NOMO-1 treated with DMSO at 0.1 percent for 48 hours (cell line): Measurements from ENCODE around the gene ABCB11.
"Not testable (repeated sequence)": the region's sequence is repeated elsewhere in the genome, so short reads cannot be mapped to it uniquely, and the experiment has no call there.

Experiments
- DNase-seq: peaks from one replicate; lab custom pipeline; 2025; ENCODE audit not compliant: unreplicated experiment; lab: John Stamatoyannopoulos, UW

The ABCB11 gene

DNA sequence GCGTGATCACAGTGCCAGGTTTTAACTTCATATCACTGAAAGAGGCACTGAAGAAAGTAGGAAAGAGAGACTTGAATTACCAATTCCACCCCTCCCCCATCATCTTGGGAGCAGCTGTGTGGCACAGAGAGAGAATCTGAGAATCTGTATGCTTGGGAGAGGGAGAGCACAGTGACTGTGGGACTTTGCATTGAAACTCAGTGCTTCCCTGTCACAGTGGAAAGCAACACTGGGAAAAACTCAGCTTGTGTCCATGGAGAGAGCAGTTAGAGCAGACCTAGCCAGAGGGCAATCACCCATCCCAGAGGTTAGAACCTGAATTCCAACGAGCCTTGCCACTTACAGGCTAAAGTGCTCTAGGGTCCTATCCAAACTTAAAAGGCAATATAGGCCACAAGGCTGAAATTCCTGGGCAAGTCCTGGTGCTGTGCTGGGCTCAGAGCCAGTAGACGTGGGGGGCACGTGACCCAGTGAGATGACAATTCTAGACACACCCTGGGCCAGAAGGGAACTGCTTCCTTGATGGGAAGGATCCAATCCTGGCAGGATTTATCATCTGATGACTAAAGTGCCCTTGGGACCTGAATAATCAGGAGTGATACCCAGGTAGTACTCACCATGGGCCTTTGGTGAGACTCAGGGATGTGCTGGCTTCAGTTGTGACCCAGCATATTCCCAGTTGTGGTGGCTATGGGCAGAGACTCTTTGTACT is 15.5 kb upstream of the ABCB11 start:
- DNase-seq = no peak

DNA sequence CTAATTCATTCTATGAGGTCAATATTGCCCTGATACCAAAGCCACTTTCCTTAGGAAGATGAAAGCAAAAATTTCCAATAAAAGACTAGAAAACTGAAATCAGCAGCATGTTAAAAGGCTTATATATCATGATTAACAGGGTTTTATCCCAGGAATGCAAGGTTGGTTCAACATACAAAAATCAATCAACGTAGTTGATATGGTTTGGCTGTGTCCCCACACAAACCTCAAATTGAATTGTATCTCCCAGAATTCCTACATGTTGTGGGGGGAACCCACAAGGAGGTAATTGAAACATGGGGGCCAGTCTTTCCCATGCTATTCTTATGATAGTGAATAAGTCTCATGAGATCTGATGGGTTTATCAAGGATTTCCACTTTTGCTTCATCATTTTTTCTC is 11.7 kb upstream of the ABCB11 start:
- DNase-seq = no peak

DNA sequence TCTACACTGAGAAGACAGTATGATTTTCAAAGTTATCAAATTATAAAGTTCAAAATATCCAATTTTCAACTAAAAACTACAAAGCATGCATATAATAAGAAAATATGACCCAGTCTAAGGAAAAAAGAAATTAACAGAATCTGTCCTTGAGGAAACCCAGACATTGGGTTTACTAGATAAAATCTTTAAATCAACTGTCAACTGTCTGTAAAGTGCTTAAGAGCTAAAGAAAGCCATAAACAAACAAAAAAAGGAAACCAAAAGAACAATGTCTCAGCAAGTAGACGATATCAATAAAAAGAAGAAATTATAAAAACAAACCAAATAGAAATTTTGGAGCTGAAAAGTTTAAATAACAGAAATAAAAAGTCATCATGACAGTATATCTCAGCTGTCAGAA is 10.5 kb upstream of the ABCB11 start:
- DNase-seq = no peak

DNA sequence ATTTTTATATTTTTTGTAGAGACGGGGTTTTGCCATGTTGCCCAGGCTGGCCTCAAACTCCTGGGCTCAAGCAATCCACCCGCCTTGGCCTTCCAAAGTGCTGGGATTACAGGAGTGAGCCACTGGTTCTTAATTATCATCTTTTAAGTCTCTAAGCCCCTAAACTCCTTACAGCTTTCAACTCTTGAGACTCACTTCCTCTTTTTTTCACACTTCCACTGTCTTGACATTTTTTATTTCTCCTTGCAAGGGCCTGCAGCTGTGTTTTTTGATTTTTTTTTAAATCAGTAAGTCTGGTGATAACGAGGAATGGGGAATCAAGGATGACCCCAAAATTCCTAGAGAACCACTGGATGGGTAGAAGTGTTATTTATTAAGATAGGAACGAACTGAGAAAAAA is 8.6 kb upstream of the ABCB11 start:
- DNase-seq = peak; percentile 86

DNA sequence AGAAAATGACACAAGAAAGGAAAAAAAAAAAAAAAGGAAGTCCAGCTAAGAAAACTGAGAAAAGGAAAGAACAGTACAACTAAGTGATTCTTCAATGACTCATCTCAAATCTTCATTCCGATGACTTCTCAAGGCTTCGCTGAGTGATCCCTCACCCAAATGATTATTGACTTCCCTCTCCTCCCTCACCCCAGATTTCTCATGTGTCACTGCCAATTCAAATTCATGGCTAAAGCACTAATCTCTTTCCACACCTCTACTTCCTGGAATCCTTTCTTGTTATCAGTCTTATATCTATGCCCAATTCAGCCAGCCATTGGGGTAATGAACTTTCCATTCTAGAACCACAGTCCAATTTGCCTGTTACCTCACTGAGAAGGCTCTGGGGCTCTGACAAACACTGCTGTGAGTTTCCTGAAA is 7.2 kb upstream of the ABCB11 start:
- DNase-seq = peak; percentile 91

DNA sequence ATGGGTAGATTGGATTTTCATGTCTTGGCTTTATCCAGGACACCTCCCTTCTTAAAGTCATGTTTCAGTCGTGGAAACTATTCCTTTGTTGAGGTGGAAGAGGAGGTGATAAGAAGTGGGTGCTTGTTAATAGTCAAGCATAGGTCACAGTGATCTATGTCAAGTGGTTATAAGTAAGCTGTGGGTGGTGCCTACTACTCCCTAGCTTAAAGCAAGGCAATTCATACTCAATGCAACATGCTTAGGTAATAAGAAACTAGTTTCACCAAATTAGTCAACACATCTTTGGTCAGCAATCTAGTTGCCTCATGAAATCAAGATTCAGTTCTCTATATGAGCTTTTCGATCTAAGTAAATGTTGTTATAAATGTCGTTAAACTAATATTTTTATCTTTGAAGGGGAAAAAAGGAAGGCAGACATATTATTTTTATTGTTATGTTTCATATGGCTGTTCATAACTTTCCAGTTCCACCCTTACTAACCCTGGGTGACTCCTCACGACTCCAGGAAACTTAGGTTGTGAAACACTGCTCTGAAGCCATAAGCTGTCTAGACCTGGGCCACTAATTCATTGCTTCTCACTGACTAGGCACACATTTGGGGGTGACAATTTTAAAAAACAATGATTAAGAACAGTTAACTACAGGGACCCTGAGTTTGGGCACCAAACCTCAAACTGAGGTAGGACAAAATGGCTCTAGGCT is 5.8 kb upstream of the ABCB11 start:
- DNase-seq = peak; percentile 80

DNA sequence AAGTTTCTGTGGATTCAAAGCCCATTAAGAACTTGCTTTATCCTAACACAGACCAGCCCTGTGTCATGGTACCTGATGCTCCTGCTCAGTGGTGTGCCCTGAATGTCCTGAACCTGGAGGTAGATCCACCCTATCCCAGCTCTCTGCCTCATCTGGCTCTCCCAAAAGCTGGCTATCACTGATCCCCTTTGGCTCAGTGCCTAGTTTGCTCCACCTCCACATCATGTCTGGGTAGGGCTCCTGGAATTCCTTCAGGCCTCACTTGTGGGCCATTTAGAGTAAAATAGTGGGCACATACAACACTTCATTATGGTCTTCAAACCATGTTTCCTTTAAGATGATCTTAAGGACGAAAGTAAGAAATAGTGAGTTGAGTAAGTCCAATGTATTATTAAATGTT is 4.8 kb upstream of the ABCB11 start:
- DNase-seq = no peak

DNA sequence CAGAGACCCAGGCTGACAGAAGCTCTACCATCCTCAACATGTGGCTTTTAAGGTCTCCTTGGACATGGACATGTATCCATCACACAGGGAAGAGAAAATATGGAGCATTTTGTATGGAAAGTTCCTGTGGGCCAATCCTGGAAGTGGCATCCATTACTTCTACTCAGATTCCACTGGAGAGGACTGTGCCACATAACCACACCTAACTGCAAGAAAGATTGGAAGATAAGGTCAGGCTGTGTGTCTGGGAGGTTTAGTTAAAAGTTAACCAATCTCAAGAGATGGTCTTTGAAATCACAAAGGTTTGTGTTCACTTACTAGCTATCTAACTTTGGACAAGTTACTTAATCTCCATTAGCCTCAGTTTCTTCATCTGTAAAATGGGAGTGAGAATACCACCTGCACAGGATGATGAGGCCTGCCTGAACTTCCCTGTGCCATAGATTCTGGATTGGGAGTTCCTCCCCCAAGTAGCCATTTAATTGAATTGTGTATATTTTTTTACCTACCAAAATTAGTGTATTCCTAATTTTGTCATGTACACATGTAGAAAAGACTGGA is 3.9 kb upstream of the ABCB11 start:
- DNase-seq = no peak

DNA sequence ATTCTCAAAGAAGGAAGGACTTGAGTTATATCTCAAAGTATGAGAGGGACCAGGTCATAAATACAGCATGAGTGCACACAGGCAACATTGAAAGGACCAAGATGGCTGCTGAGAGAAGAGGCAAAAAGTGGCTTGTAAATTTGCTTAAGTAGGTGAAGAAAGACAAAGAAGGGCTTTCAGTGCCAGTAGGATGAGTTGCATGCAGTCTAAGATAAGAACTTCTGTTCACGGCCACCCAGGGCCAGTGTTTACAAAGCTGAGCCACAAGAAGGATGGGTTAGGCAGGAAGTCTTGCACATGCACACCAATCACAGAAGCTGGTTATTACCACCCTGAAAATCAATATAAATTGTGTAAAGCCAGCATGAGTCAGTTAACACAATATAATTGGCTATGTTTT is 3.1 kb upstream of the ABCB11 start:
- peak; percentile 95 for DNase-seq

DNA sequence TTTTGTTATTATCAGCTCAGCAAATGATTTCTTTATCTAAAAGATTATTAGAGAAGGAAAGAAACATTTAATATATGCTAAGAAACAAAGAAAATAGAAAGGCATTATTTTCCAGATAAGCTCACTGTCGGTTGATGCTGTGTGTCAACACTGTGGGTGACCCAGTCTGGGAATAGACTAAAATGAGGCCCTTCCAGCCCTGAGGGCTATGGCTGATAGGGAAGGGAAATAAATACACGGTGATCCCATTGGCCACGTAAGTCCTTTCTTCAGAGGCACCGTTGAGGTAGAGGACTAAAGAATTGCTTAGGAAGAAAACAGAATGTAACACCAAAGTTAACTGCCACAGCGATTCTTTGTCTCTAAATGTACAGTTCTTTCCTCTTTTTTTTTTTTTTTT is 1.8 kb downstream of the ABCB11 start:
- no peak for DNase-seq

DNA sequence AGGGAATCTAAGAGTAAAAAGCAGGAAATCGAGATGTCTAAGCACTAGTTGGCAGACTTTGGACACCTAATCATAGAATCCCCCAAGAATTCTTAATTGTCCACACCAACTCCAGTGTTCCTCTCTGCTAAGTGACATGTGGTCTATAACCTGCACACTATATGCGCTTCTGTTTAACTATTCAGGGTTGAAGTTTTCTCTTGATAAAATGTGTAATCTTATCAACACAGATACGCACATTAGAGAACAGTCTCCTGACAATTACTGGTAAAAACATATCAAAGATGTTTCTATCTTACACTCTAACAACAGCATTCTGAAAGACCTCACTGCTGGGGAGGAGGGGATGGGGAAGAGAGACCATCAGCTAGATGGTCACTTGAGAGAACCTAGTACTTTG is 3.9 kb downstream of the ABCB11 start:
- no peak for DNase-seq

DNA sequence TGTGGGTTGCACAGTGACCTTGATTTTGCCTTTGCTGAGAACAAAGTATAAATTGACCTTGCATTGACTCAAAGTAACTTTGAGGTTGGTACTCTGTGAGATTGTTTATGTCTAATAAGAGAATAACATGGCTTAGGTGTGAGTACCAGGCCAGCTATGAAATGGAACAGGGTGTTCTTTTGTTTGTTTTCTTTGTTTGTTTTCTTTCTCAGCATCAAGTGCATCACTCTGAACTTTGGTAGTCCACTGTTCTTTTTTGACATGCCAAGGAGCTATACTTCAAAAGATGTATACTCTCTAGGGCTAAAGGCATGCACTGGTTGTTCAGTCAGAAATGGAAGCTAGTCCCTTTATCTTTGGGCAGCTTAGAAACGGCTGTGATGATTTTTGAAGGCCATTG is 5.1 kb downstream of the ABCB11 start:
- no peak for DNase-seq

DNA sequence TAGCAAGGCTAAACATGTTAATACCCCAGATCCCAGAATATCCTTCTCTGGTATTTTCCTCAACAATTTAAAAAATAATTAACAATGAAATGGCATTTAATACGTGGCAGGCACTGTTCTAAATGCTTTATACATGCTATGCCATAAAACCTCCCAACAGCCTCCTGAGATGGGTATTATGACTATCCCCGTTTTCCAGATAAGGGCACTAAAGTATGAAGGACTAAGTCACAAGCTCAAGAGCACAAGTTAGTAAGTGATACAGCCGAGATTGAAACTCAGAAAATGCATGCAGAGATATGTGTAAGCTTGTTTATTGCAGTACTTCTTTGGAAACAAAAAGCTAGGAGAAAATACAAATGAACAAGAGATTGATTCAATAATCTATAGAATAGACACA is 8.0 kb downstream of the ABCB11 start:
- no peak for DNase-seq

DNA sequence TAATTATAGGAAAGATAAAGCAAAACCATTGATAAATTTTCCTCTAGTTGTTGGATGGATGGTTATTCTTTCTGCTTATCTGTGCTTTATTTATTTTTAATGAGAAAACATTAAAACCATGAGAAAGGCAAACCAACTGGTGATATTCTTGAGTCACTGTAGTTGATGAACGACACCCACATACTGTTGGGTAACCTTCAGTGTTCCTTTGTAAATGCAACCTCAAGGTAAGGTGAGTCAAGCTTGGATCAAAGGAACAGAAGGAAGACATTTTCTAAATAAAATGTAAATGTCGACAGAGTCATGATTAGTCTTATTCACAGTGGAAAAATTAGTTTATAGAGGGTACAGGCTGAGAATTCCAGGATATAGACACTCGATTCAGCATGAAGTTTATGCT is 12.7 kb downstream of the ABCB11 start:
- DNase-seq = no peak

DNA sequence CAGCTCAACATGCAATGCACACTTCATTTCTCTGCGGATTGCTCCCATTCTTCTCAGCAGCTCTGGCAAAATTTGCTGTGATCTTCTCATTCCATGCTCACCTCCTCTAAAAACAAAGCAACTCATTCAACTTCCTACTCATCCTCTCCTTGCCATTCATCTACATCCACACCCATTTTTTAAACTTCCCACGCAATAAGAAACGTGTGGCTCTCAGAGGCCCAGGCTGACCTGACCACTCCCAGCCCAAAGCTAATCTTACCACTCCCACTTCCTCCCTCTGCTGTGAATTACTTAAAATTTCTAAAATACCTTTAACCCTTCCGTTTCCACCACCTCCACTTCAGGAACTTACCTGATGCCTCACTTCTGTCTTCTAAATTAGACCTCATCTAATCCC is 15.2 kb downstream of the ABCB11 start:
- peak; percentile 38 for DNase-seq

DNA sequence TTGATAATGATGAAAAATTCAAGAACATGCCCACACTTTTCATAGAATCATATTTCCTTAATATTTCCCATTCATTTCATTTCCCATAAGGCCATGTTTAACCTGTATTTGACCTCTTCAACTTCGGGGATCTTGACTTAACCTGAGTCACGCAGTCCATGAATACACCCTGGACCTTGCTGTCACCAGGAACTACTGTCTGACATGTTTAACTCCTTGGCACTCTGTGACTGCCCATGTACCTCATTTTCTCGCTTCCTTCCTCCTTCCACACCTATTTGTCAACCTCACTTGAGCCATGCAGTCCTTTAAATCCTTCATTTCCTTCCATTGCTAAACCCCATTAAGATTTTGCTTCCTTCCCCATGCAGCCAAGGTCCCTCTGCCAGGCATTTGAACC is 16.3 kb downstream of the ABCB11 start:
- peak; percentile 15 for DNase-seq

DNA sequence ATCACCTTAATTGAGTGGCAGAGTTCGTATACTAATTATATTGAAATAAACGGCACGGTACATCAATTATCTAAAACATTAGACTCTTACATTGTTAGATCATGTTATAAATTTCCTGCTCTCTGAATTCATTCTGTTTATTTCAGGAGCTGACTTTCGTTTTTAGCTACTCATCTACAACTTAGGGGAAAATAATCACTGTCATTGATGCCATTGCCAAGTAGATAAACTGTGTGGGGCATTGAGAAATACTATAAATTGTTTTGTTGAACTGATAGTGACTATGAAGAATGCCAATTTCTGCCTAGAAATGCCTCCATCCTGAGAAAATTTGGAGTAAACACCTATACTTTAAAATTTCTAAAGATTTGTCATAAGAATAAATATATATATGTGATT is 17.5 kb downstream of the ABCB11 start:
- no peak for DNase-seq

DNA sequence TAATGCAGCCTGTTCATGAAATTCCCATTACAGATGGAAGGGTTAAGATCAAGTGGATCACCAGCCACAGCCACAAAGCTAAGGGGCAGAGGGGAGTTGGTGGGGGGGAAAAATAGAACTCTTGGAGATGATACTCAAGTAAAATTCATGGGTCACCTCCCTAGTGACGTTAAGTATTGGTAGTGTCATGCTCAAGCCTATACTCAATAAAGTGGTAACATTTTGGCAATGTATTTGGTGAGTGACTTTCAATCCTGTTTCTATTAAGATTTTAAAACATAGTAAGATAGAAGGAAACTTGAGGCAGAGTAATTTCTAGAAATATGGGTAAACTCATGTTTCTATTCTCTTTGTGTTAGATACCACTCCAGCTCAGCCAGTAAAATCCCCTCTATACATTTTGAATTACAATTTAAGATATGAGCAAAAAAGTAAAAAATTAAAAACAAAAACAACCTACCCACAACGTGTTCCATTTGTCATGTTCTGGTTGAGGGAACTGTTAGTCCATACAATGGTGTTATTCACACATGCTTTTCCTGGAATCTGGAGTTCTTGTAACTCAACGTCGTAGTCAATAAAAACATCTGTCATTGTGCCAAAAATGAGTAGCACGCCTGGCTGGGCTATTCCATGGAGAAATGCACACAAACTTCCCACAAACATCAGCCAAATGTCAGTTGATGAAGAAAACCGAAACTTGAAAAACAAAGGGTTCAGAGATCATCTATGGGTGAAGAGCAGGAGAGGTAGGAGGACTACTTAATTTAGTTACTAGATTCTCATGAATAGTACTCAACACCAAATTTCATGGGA is 18.1 kb downstream of the ABCB11 start:
- no peak for DNase-seq

DNA sequence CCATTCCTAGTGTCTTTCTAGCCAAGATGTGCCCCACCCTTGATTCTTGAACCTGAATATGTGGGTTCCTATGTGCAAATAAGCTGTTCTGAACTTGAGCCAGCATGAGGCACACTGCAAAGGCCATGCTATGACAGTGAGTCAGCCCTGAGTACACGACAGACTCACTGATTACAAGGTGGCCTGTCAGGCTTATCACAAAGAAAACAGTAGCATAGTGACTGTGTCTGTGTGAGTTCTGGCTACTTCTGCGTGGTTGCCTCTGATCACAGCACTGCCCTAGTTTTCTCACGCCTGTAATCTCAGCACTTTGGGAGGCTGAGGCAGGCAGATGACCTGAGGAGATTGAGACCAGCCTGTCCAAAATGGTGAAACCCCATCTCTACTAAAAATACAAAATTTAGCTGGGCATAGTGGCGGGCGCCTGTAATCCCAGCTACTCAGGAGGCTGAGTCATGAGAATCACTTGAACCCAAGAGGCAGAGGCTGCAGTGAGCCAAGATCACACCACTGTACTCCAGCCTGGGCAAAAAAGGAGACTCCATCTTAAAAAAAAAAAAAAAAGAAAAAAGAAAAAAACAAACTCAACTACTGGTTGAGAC is 18.8 kb downstream of the ABCB11 start:
- DNase-seq = not testable (repeated sequence)

DNA sequence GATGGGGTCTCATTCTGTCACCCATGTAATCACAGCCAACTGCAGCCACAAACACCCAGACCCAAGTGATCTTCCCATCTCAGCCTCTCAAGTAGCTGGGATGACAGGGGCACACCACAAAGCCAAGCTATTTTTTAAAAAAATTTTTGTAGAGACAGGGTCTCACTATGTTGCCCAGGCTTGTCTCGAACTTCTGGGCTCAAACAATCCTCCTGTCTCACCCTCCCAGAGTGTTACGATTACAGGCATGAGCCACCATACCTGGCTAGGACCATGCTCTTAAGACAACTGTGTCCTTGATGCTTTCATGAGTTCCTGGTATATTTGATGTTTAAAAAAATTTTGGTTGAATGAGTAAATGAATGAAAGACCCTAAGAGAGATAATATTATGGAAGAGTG is 19.4 kb downstream of the ABCB11 start:
- DNase-seq = no peak
